HCT116 (cell line): ENCODE measurements around the gene IL32. TPM values are rescaled to one million over a fixed set of nuclear protein-coding genes. Genes with fewer than 3 reads are reported as not detected.

Experiments
- ATAC-seq: fragments of 200-7000 bp; cut with Tn5 transposase; 2 replicates; pipeline ENCODE4 v1.9.1; 2020; ENCODE audit warnings: mild to moderate bottlenecking, moderate library complexity
- BruUV-seq: library from RNA; stranded (reverse); fragments of 400-500 nt; replicated peaks from 2 replicates; lab custom pipeline; 2021; lab: Mats Ljungman, UMichigan
- CTCF ChIA-PET: fragments of 300-600 bp; sonication (Branson Sonifier 250); formaldehyde crosslinking; loops from one replicate; lab custom pipeline; 2021; ENCODE audit warnings: antibody characterized with exemption; lab: Charles Lee
- POLR2A ChIA-PET: fragments of 300-600, 350-600 bp; sonication (Branson Sonifier 250); formaldehyde crosslinking; loops from one replicate; lab custom pipeline; 2021; ENCODE audit warnings: antibody characterized with exemption; lab: Charles Lee
- RAD21 ChIA-PET, 2 experiments: fragments of 300-600 bp; sonication (Branson Sonifier 250); formaldehyde crosslinking; loops; one replicate each; lab custom pipeline; 2023; ENCODE audit warnings: low total read pairs in 2 of 2; ENCODE audit not compliant: uncharacterized antibody in 2 of 2, unreplicated experiment in 2 of 2, low non-redundant PET in 1 of 2; lab: Charles Lee
- DNase-seq: peaks from one replicate; pipeline ENCODE4 v3.0.0-alpha.2; 2010; ENCODE audit warnings: low read depth, low spot score
- H2AFZ ChIP-seq: fragments of 200-600 bp; shearing (Covaris generic), sonication (generic); 2 replicates; pipeline ENCODE4 v1.6.1; 2017; ENCODE audit warnings: low read depth, mixed run types, mixed read lengths, antibody characterized with exemption, low read length; ENCODE audit not compliant: poor library complexity, severe bottlenecking
- H3K27ac ChIP-seq: 2 replicates; pipeline ENCODE4 v1.5.1; 2012; ENCODE audit warnings: low read depth, low read length
- H3K27me3 ChIP-seq: fragments of 200-600 bp; sonication (generic); 2 replicates; pipeline ENCODE4 v1.6.1; 2016; ENCODE audit warnings: mixed run types, low read length, mixed read lengths; ENCODE audit not compliant: insufficient read depth
- H3K36me3 ChIP-seq, 2 experiments: fragments of 200-500 bp in 1 of 2; fragments of 200-600 bp in 1 of 2; sonication (Bioruptor generic) in 1 of 2; sonication (generic) in 1 of 2; 2 replicates each; pipeline versions ENCODE4 v1.5.1 to v1.6.1; 2014 to 2016; ENCODE audit warnings: low read length in 2 of 2, inconsistent platforms in 1 of 2, mixed read lengths in 1 of 2, mixed run types in 1 of 2; ENCODE audit not compliant: insufficient read depth in 2 of 2, control insufficient read depth in 1 of 2
- H3K4me1 ChIP-seq, 2 experiments: fragments of 200-600 bp in 1 of 2; sonication (generic) in 1 of 2; 2 replicates each; pipeline versions ENCODE4 v1.5.1 to v1.6.1; 2012 to 2017; ENCODE audit warnings: low read length in 2 of 2, inconsistent platforms in 1 of 2, mild to moderate bottlenecking in 1 of 2, mixed read lengths in 1 of 2, mixed run types in 1 of 2, moderate library complexity in 1 of 2; ENCODE audit not compliant: insufficient read depth in 2 of 2, control insufficient read depth in 1 of 2
- H3K4me2 ChIP-seq: fragments of 200-600 bp; sonication (generic); 2 replicates; pipeline ENCODE4 v1.6.1; 2017; ENCODE audit warnings: mixed run types, low read length, mixed read lengths
- H3K4me3 ChIP-seq, 2 experiments: fragments of 200-600 bp in 1 of 2; sonication (generic) in 1 of 2; replicated peaks in 1 of 2; 2 replicates each; pipeline ENCODE4 v1.5.1; 2011 to 2016; ENCODE audit warnings: low read length in 2 of 2, control low read depth in 1 of 2, low read depth in 1 of 2, mild to moderate bottlenecking in 1 of 2, mixed read lengths in 1 of 2, mixed run types in 1 of 2
- H3K79me2 ChIP-seq: fragments of 200-600 bp; sonication (generic); 2 replicates; pipeline ENCODE4 v1.6.1; 2017; ENCODE audit warnings: mild to moderate bottlenecking, mixed run types, low read length, moderate library complexity, mixed read lengths; ENCODE audit not compliant: insufficient read depth
- H3K9ac ChIP-seq: fragments of 200-600 bp; sonication (generic); 2 replicates; pipeline ENCODE4 v1.6.1; 2016; ENCODE audit warnings: low read length, mixed read lengths
- H3K9me2 ChIP-seq: fragments of 200-600 bp; sonication (generic), shearing (Covaris generic); 2 replicates; pipeline ENCODE4 v1.6.1; 2017; ENCODE audit warnings: mixed run types, mild to moderate bottlenecking, moderate library complexity; ENCODE audit not compliant: insufficient read depth
- H3K9me3 ChIP-seq, 2 experiments: fragments of 200-500 bp in 1 of 2; fragments of 200-600 bp in 1 of 2; sonication (Bioruptor generic) in 1 of 2; sonication (generic) in 1 of 2; 2 replicates each; pipeline ENCODE4 v1.6.1; 2014 to 2017; ENCODE audit warnings: low read length in 2 of 2, mixed read lengths in 2 of 2, inconsistent platforms in 1 of 2, low read depth in 1 of 2, mild to moderate bottlenecking in 1 of 2, mixed run types in 1 of 2, moderate library complexity in 1 of 2; ENCODE audit not compliant: control insufficient read depth in 1 of 2, insufficient read depth in 1 of 2
- H4K20me1 ChIP-seq: fragments of 200-600 bp; sonication (generic), shearing (Covaris generic); 2 replicates; pipeline ENCODE4 v1.6.1; 2017; ENCODE audit warnings: mixed run types, mild to moderate bottlenecking, moderate library complexity; ENCODE audit not compliant: insufficient read depth
- ATF3 ChIP-seq: IDR thresholded peaks from 2 replicates; pipeline ENCODE4 v1.6.1; 2012
- CEBPB ChIP-seq: IDR thresholded peaks from 2 replicates; pipeline ENCODE4 v1.6.1; 2012; ENCODE audit warnings: low read depth
- CTCF ChIP-seq, 3 experiments: fragments of 200-600 bp in 1 of 3; sonication (generic) in 1 of 3; IDR thresholded peaks in 2 of 3; conservative IDR thresholded peaks in 1 of 3; 2 replicates each; pipeline ENCODE4 v1.5.1; 2012 to 2017; ENCODE audit warnings: low read depth in 2 of 3, low read length in 2 of 3, antibody characterized with exemption in 1 of 3, borderline replicate concordance in 1 of 3, control low read depth in 1 of 3, mild to moderate bottlenecking in 1 of 3, mixed read lengths in 1 of 3, mixed run types in 1 of 3, moderate library complexity in 1 of 3; ENCODE audit not compliant: insufficient read depth in 1 of 3
- FOSL1 ChIP-seq: IDR thresholded peaks from 2 replicates; pipeline ENCODE4 v1.6.1; 2012; ENCODE audit warnings: low read depth
- POLR2AphosphoS5 ChIP-seq: IDR thresholded peaks from 2 replicates; pipeline ENCODE4 v1.6.1; 2011; ENCODE audit warnings: mild to moderate bottlenecking, low read depth, low read length, moderate library complexity
- TCF7L2 ChIP-seq: IDR thresholded peaks from 2 replicates; pipeline ENCODE4 v1.7.0; 2011; ENCODE audit warnings: borderline replicate concordance, inconsistent platforms; ENCODE audit not compliant: insufficient read depth, insufficient read length; ENCODE audit errors: extremely low read depth
- YY1 ChIP-seq: IDR thresholded peaks from 2 replicates; pipeline ENCODE4 v1.6.1; 2011; ENCODE audit warnings: low read length, low read depth, moderate library complexity, mild to moderate bottlenecking; ENCODE audit not compliant: insufficient replicate concordance; ENCODE audit errors: extremely low read depth
- ZNF274 ChIP-seq: fragments of 200-500 bp; sonication (Bioruptor generic); IDR thresholded peaks from 2 replicates; pipeline ENCODE4 v1.6.1; 2014; ENCODE audit warnings: mild to moderate bottlenecking, low read depth, low read length, inconsistent platforms
- intact Hi-C: fragments of 100-400 bp; cut with micrococcal nuclease; formaldehyde crosslinking; loops from 2 replicates; pipeline ENCODE4 v1.10.0; 2022
- total RNA-seq: library from RNA; stranded (reverse); gene quantifications from one replicate; pipeline ENCODE4 v1.2.1, GENCODE V29; 2021; ENCODE audit not compliant: unreplicated experiment
- TF ChIP-seq, protein P1 (sequence below): IDR thresholded peaks from 2 replicates; pipeline ENCODE4 v1.6.1; 2012
- TF ChIP-seq, protein P2 (sequence below): IDR thresholded peaks from 2 replicates; pipeline ENCODE4 v1.6.1; 2012; ENCODE audit warnings: low read depth

Gene IL32
- total RNA-seq, 1 experiment from 2014 or later: 13.7 TPM

DNA sequence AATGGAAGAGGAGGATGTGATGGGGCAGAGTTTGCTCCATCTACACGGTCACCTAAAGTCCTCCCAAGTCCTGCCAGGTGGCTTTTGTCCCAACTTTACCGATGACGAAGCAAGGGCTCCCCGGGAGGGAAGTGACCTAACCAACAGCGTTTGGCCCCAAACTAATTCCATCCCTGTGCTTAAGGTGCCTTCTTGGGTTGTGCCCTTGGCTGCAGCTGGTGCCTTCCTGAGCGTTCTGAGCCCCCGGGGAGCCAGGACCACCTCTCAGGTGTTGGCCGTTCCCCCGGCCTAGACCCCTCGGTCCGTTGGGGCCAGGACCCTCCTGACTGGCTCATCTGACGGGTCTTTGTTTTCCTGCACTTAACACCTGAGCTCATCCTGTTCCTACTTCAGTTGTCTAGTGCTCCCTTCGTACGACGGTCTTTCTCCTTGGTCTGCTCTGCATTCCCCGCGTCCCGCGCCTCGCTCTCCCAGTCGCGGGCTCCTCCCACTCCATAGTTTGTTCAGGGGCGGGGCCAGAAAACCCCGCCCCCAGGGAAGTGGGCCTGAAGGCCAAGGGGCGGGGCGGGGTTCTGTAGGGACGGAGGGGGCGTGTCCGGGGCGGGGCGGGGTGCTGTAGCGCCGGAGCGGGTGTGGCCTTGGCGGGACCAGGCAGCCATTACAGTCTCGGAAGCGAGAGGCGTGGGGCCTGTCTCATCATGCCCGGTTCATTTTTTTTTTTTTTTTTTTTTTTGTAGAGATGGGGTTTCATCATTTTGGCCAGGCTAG is 34.5 kb downstream of the IL32 start:
- Histone ChIP-seq H3K27ac (peak overlapping the region; percentile 46), H3K4me3 (peak overlapping the region; percentile 5 to 29; a peak in 3 of 4 replicates), H3K36me3 (no peaks in the 10 kb centered on the region), H3K9me3 (no peaks in the 10 kb centered on the region), H3K27me3 (no peaks in the 10 kb centered on the region), H3K4me2 (peak overlapping the region; percentile 67), H4K20me1 (no peaks in the 10 kb centered on the region), H2AFZ (no peak overlapping the region), H3K9me2 (no peaks in the 10 kb centered on the region), H3K9ac (0 out of 2 replicates have a peak overlapping the region, but pooled peaks have one; percentile 26), H3K79me2 (no peaks in the 10 kb centered on the region), H3K4me1 (peaks cover 16 to 28% of the 10 kb centered on the region in 2 experiments)
- ATAC-seq: peak; percentile 85
- CTCF ChIA-PET: interaction anchor here (3.0 kb wide), 1 partner anchor 30 kb away, joined by 8 read pairs; no protein-coding TSS in a partner anchor
- TF ChIP-seq FOSL1 (no peak), ZNF274 (no peak), CTCF (IDR thresholded peaks at IDR 0.05 in 2 of 3, conservative IDR thresholded peaks at IDR 0.05 in 1 of 3; ENCODE audit: borderline replicate concordance in 1 of 3, insufficient read depth in 1 of 3, low read depth in 2 of 3, low read length in 2 of 3) (no peak), YY1 (peak; percentile 82), ATF3 (no peak), TCF7L2 (no peak), CEBPB (no peak), POLR2AphosphoS5 (peak; percentile 44)
- TF ChIP-seq, protein P1, sequence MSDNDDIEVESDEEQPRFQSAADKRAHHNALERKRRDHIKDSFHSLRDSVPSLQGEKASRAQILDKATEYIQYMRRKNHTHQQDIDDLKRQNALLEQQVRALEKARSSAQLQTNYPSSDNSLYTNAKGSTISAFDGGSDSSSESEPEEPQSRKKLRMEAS: no peak
- TF ChIP-seq, protein P2, sequence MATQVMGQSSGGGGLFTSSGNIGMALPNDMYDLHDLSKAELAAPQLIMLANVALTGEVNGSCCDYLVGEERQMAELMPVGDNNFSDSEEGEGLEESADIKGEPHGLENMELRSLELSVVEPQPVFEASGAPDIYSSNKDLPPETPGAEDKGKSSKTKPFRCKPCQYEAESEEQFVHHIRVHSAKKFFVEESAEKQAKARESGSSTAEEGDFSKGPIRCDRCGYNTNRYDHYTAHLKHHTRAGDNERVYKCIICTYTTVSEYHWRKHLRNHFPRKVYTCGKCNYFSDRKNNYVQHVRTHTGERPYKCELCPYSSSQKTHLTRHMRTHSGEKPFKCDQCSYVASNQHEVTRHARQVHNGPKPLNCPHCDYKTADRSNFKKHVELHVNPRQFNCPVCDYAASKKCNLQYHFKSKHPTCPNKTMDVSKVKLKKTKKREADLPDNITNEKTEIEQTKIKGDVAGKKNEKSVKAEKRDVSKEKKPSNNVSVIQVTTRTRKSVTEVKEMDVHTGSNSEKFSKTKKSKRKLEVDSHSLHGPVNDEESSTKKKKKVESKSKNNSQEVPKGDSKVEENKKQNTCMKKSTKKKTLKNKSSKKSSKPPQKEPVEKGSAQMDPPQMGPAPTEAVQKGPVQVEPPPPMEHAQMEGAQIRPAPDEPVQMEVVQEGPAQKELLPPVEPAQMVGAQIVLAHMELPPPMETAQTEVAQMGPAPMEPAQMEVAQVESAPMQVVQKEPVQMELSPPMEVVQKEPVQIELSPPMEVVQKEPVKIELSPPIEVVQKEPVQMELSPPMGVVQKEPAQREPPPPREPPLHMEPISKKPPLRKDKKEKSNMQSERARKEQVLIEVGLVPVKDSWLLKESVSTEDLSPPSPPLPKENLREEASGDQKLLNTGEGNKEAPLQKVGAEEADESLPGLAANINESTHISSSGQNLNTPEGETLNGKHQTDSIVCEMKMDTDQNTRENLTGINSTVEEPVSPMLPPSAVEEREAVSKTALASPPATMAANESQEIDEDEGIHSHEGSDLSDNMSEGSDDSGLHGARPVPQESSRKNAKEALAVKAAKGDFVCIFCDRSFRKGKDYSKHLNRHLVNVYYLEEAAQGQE: no peak
- intact Hi-C loops: no loop called here
- DNase-seq: peak; percentile 81
- POLR2A ChIA-PET: no interaction called here
- BruUV-seq: no TSS peak
- RAD21 ChIA-PET: no interaction called here
